HepG2 (cell line): ENCODE measurements around the gene ANGPTL2. TPM values are rescaled to one million over a fixed set of nuclear protein-coding genes. Genes with fewer than 3 reads are reported as not detected.
A peak's percentile ranks its signal among the peaks of the same experiment; 100 is the strongest.

Source experiments
- HMGXB3 ChIP-seq: sonication (generic); formaldehyde crosslinking; IDR thresholded peaks from 2 replicates; pipeline ENCODE4 v1.4.0; 2020; ENCODE audit warnings: missing genetic modification reagents, borderline replicate concordance
- IRF9 ChIP-seq: sonication (generic); formaldehyde crosslinking; IDR thresholded peaks from 2 replicates; pipeline ENCODE4 v1.8.0; 2022; ENCODE audit warnings: missing genetic modification reagents, mild to moderate bottlenecking, borderline replicate concordance
- MXD1 ChIP-seq: sonication (generic); formaldehyde crosslinking; IDR thresholded peaks from 2 replicates; pipeline ENCODE4 v1.4.0; 2020; ENCODE audit warnings: mild to moderate bottlenecking, missing genetic modification reagents
- RFX3 ChIP-seq: IDR thresholded peaks from 2 replicates; pipeline ENCODE4 v1.6.1; 2016; ENCODE audit warnings: missing biosample characterization, missing genetic modification reagents
- RXRB ChIP-seq: IDR thresholded peaks from 2 replicates; pipeline ENCODE4 v1.6.1; 2016; ENCODE audit warnings: borderline replicate concordance, missing genetic modification reagents, missing compliant biosample characterization
- TBP ChIP-seq: sonication (generic); formaldehyde crosslinking; IDR thresholded peaks from 2 replicates; pipeline ENCODE4 v1.5.0; 2020; ENCODE audit warnings: missing genetic modification reagents
- ZBTB33 ChIP-seq: sonication (generic); formaldehyde crosslinking; IDR thresholded peaks from 2 replicates; pipeline ENCODE4 v1.4.0; 2020; ENCODE audit warnings: missing genetic modification reagents
- ZNF496 ChIP-seq: sonication (generic); formaldehyde crosslinking; IDR thresholded peaks from 2 replicates; pipeline ENCODE4 v1.8.1; 2023; ENCODE audit warnings: mild to moderate bottlenecking, moderate library complexity, missing genetic modification reagents; ENCODE audit not compliant: insufficient replicate concordance
- ZNF687 ChIP-seq: sonication (generic); formaldehyde crosslinking; IDR thresholded peaks from 2 replicates; pipeline ENCODE4 v1.5.1; 2020; ENCODE audit warnings: mild to moderate bottlenecking, missing genetic modification reagents, moderate library complexity
- polyA plus RNA-seq, 8 experiments: library from polyadenylated mRNA; depleted of rRNA in 3 of 8; stranded (reverse) in 7 of 8; unstranded in 1 of 8; fragments of >200 nt; fragmentation: Illumina TruSeq in 4 of 8; extraction: Trizol in 4 of 8; gene quantifications; 2 replicates each; pipeline versions ENCODE4 v1.2.1 to v1.2.3, GENCODE V29; 2011 to 2016; ENCODE audit warnings: low read depth in 4 of 8, missing spikeins in 1 of 8, mixed read lengths in 1 of 8; ENCODE audit not compliant: insufficient read depth in 1 of 8
- total RNA-seq, 5 experiments: library from RNA; depleted of rRNA; stranded (reverse); fragments of >200 nt; fragmentation: Illumina TruSeq; extraction: Trizol; gene quantifications; 2 replicates each; pipeline ENCODE4 v1.2.3, GENCODE V29; 2016; ENCODE audit warnings: low read depth in 1 of 5

ANGPTL2 gene
- total and polyA plus RNA-seq, 2 of the 13 experiments (the other 11 are each of a cell fraction or from before 2014, with no cell fraction given), result 0.91 to 21.0 TPM

- TF ChIP-seq HMGXB3, result no peak
- no peak for TF ChIP-seq TBP (CRISPR knock-in tag)
- no peak for TF ChIP-seq ZNF496 (CRISPR knock-in tag)
- no peak for TF ChIP-seq RFX3 (CRISPR knock-in tag)
- TF ChIP-seq RXRB, result no peak
- TF ChIP-seq ZBTB33 (CRISPR knock-in tag), result no peak
- no peak for TF ChIP-seq IRF9 (CRISPR knock-in tag)
- TF ChIP-seq ZNF687, result peak; percentile 57
- 0 out of 2 replicates have a peak, but pooled peaks have one; percentile 30 for TF ChIP-seq MXD1 (CRISPR knock-in tag)
Observed at GRCh38 chr9:127107929-127108876, 14.2 kb downstream of the ANGPTL2 start (continued).
